Testis (tissue), 2 donors: ENCODE data around the gene NRCAM.

Experiments used
- POLR2A ChIP-seq: fragments of 450-650 bp; IDR thresholded peaks from one replicate; pipeline ENCODE4 v1.6.1; 2017; ENCODE audit warnings: antibody characterized with exemption, mild to moderate bottlenecking, moderate library complexity
- TF ChIP-seq, protein P1 (sequence below), 3 experiments: fragments of 450-650 bp in 2 of 3; fragments of 200-600 bp in 1 of 3; sonication (generic) in 1 of 3; IDR thresholded peaks; one replicate each; pipeline ENCODE4 v1.5.1; 2016 to 2019; ENCODE audit warnings: antibody characterized with exemption in 3 of 3, mild to moderate bottlenecking in 2 of 3, moderate library complexity in 1 of 3

DNA sequence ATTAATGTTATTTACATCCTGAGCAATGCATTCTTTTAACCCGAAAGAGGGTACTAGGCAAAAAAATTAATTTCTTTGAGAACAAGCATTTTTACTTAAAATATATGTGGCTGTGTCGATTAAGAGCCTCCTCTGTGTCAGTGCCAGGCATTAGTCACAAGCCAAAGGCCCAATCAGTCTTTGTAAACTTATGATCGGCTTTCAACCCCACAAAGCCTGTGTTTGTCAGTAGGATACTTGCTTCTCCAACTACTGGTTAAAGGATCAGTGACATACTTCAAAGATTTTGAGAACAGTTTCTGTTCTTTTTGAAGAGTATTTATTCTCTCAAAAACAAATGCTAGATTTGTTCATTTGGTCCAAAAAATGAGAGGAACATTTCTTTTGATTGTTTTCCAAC lies 159.3 kb downstream of the NRCAM start:
- TF ChIP-seq, protein P1, sequence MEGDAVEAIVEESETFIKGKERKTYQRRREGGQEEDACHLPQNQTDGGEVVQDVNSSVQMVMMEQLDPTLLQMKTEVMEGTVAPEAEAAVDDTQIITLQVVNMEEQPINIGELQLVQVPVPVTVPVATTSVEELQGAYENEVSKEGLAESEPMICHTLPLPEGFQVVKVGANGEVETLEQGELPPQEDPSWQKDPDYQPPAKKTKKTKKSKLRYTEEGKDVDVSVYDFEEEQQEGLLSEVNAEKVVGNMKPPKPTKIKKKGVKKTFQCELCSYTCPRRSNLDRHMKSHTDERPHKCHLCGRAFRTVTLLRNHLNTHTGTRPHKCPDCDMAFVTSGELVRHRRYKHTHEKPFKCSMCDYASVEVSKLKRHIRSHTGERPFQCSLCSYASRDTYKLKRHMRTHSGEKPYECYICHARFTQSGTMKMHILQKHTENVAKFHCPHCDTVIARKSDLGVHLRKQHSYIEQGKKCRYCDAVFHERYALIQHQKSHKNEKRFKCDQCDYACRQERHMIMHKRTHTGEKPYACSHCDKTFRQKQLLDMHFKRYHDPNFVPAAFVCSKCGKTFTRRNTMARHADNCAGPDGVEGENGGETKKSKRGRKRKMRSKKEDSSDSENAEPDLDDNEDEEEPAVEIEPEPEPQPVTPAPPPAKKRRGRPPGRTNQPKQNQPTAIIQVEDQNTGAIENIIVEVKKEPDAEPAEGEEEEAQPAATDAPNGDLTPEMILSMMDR (IDR thresholded peaks at IDR 0.05): no peak
- no peak for TF ChIP-seq POLR2A
